OCI-LY1 (cell line): ENCODE measurements around the gene BMPR1B.

Experiments
- H2AFZ ChIP-seq: fragments of 200-600 bp; sonication (generic), shearing (Covaris generic); 2 replicates; pipeline ENCODE4 v1.6.0; 2014; ENCODE audit warnings: antibody characterized with exemption, mild to moderate bottlenecking, low read length
- H3F3A ChIP-seq: fragments of 200-600 bp; sonication (generic), shearing (Covaris generic); 2 replicates; pipeline ENCODE4 v1.6.0; 2014; ENCODE audit warnings: mild to moderate bottlenecking, antibody characterized with exemption, low read length, moderate library complexity; ENCODE audit not compliant: insufficient read depth
- H3K27ac ChIP-seq: fragments of 200-600 bp; sonication (generic); 2 replicates; pipeline ENCODE4 v1.5.1; 2014; ENCODE audit warnings: low read length, mixed run types, mild to moderate bottlenecking, low read depth; ENCODE audit not compliant: poor library complexity, severe bottlenecking
- H3K27me3 ChIP-seq: fragments of 200-600 bp; sonication (generic); 2 replicates; pipeline ENCODE4 v1.6.0; 2014; ENCODE audit warnings: antibody characterized with exemption, mild to moderate bottlenecking, low read length, moderate library complexity; ENCODE audit not compliant: insufficient read depth
- H3K36me3 ChIP-seq: fragments of 200-600 bp; sonication (generic); 2 replicates; pipeline ENCODE4 v1.6.1; 2014; ENCODE audit warnings: mild to moderate bottlenecking, antibody characterized with exemption, low read length, moderate library complexity, mixed read lengths; ENCODE audit not compliant: insufficient read depth
- H3K4me1 ChIP-seq: fragments of 200-600 bp; sonication (generic); 2 replicates; pipeline ENCODE4 v1.5.1; 2014; ENCODE audit warnings: mild to moderate bottlenecking, low read length, moderate library complexity; ENCODE audit not compliant: insufficient read depth, severe bottlenecking
- H3K4me2 ChIP-seq: fragments of 200-600 bp; sonication (generic), shearing (Covaris generic); 2 replicates; pipeline ENCODE4 v1.6.1; 2014; ENCODE audit warnings: low read length
- H3K4me3 ChIP-seq: fragments of 200-600 bp; sonication (generic); 2 replicates; pipeline ENCODE4 v1.5.1; 2014; ENCODE audit warnings: low read length, low read depth, mild to moderate bottlenecking, mixed read lengths; ENCODE audit not compliant: poor library complexity, severe bottlenecking
- H3K79me2 ChIP-seq: fragments of 200-600 bp; shearing (Covaris generic); 2 replicates; pipeline ENCODE4 v1.6.1; 2016; ENCODE audit warnings: mixed run types, low read length, mixed read lengths; ENCODE audit not compliant: insufficient read depth
- H3K9ac ChIP-seq: fragments of 200-600 bp; sonication (generic), shearing (Covaris generic); 2 replicates; pipeline ENCODE4 v1.6.1; 2014; ENCODE audit warnings: mild to moderate bottlenecking, low read length, mixed read lengths
- H3K9me2 ChIP-seq: fragments of 200-600 bp; sonication (generic), shearing (Covaris generic); 2 replicates; pipeline ENCODE4 v1.6.1; 2014; ENCODE audit warnings: low read depth, mild to moderate bottlenecking, low read length, mixed read lengths
- H3K9me3 ChIP-seq: fragments of 200-600 bp; shearing (Covaris generic); 2 replicates; pipeline ENCODE4 v1.6.1; 2014; ENCODE audit warnings: low read length, mixed read lengths
- H4K20me1 ChIP-seq: fragments of 200-600 bp; sonication (generic), shearing (Covaris generic); 2 replicates; pipeline ENCODE4 v1.6.0; 2016; ENCODE audit warnings: mild to moderate bottlenecking, low read length; ENCODE audit not compliant: insufficient read depth
- CTCF ChIP-seq: fragments of 200-600 bp; sonication (generic), shearing (Covaris generic); IDR thresholded peaks from 2 replicates; pipeline ENCODE4 v1.5.1; 2017; ENCODE audit warnings: mild to moderate bottlenecking, antibody characterized with exemption, low read length, moderate library complexity, mixed read lengths
- EZH2 ChIP-seq: fragments of 200-600 bp; sonication (generic), shearing (Covaris generic); IDR thresholded peaks from 2 replicates; pipeline ENCODE4 v1.8.0; 2017; ENCODE audit warnings: borderline replicate concordance, mixed run types, mild to moderate bottlenecking, antibody characterized with exemption, low read length, moderate library complexity, mixed read lengths

BMPR1B gene

GRCh38 chr4:94728056-94728766 lies 29.5 kb upstream of the BMPR1B start:
- Histone ChIP-seq H3K36me3 (no peaks in the 10 kb centered on the region), H4K20me1 (no peaks in the 10 kb centered on the region), H3K4me3 (no peak overlapping the region), H3K9ac (no peak overlapping the region), H3K27ac (no peak overlapping the region), H3K4me2 (no peak overlapping the region), H3K4me1 (peaks cover 33% of the 10 kb centered on the region), H3K79me2 (no peaks in the 10 kb centered on the region), H3K9me2 (no peaks in the 10 kb centered on the region), H3K9me3 (no peaks in the 10 kb centered on the region), H3F3A (no peaks in the 10 kb centered on the region), H3K27me3 (no peaks in the 10 kb centered on the region), H2AFZ (no peak overlapping the region)
- TF ChIP-seq EZH2 (no peak), CTCF (no peak)

GRCh38 chr4:94732358-94732698 lies 25.4 kb upstream of the BMPR1B start:
- no peaks in the 10 kb centered on the region for H3K27me3 ChIP-seq
- H4K20me1 ChIP-seq: no peaks in the 10 kb centered on the region
- H3K4me2 ChIP-seq: no peak overlapping the region
- H3K4me1 ChIP-seq: no peaks in the 10 kb centered on the region
- H3K9me3 ChIP-seq: no peaks in the 10 kb centered on the region
- TF ChIP-seq EZH2 (no peak), CTCF (no peak)
- H2AFZ ChIP-seq: no peak overlapping the region
- H3K36me3 ChIP-seq: no peaks in the 10 kb centered on the region
- no peaks in the 10 kb centered on the region for H3K79me2 ChIP-seq
- no peaks in the 10 kb centered on the region for H3F3A ChIP-seq
- H3K9ac ChIP-seq: no peak overlapping the region
- H3K27ac ChIP-seq: no peak overlapping the region
- no peaks in the 10 kb centered on the region for H3K9me2 ChIP-seq
- no peak overlapping the region for H3K4me3 ChIP-seq

GRCh38 chr4:94739741-94740140 lies 18.0 kb upstream of the BMPR1B start:
- no peak overlapping the region for H3K4me2 ChIP-seq
- H3F3A ChIP-seq: no peaks in the 10 kb centered on the region
- no peaks in the 10 kb centered on the region for H3K4me1 ChIP-seq
- H4K20me1 ChIP-seq: no peaks in the 10 kb centered on the region
- no peaks in the 10 kb centered on the region for H3K79me2 ChIP-seq
- TF ChIP-seq CTCF: no peak
- TF ChIP-seq EZH2: no peak
- no peaks in the 10 kb centered on the region for H3K36me3 ChIP-seq
- H3K9me3 ChIP-seq: no peaks in the 10 kb centered on the region
- H3K9ac ChIP-seq: no peak overlapping the region
- H3K27me3 ChIP-seq: no peaks in the 10 kb centered on the region
- H3K27ac ChIP-seq: no peak overlapping the region
- no peak overlapping the region for H2AFZ ChIP-seq
- no peak overlapping the region for H3K4me3 ChIP-seq
- H3K9me2 ChIP-seq: no peaks in the 10 kb centered on the region
